Activated B cell treated with CpG ODN at 0.5 μM for 24 hours (primary cell): Measurements from ENCODE around the gene ABCC2. TPM values are rescaled to one million over a fixed set of nuclear protein-coding genes. Genes with fewer than 3 reads are reported as not detected.

Source experiments
- ATAC-seq: fragments of 200-7000 bp; cut with Tn5 transposase; one replicate; pipeline ENCODE4 v1.10.0; 2021; ENCODE audit warnings: low read depth, mild to moderate bottlenecking, moderate library complexity
- CTCF ChIA-PET: fragments of 350-600 bp; sonication (Branson Sonifier 250); formaldehyde crosslinking; loops from one replicate; lab custom pipeline; 2021; ENCODE audit warnings: antibody characterized with exemption; lab: Charles Lee
- POLR2A ChIA-PET: fragments of 350-600 bp; sonication (Branson Sonifier 250); formaldehyde crosslinking; loops from one replicate; lab custom pipeline; 2021; ENCODE audit warnings: antibody characterized with exemption; lab: Charles Lee
- DNase-seq: peaks from one replicate; pipeline ENCODE4 v3.0.0; 2022
- H3K27ac Mint-ChIP-seq: one replicate; pipeline ENCODE4 v1.8.0; 2020; ENCODE audit warnings: mixed read lengths
- H3K27me3 Mint-ChIP-seq: one replicate; pipeline ENCODE4 v1.8.0; 2021; ENCODE audit warnings: mixed read lengths
- H3K36me3 Mint-ChIP-seq: one replicate; pipeline ENCODE4 v1.8.0; 2021; ENCODE audit warnings: low read depth, mixed read lengths
- H3K4me1 Mint-ChIP-seq: one replicate; pipeline ENCODE4 v1.8.0; 2021; ENCODE audit warnings: mixed read lengths
- H3K4me3 Mint-ChIP-seq: one replicate; pipeline ENCODE4 v1.8.0; 2020; ENCODE audit warnings: mild to moderate bottlenecking, mixed read lengths
- H3K9me3 Mint-ChIP-seq: one replicate; pipeline ENCODE4 v1.8.0; 2020; ENCODE audit warnings: mixed read lengths
- intact Hi-C: fragments of 100-400 bp; cut with micrococcal nuclease; formaldehyde crosslinking; loops from one replicate; pipeline ENCODE4 v1.15.1; 2024
- total RNA-seq: library from RNA; stranded (reverse); gene quantifications from 2 replicates; pipeline ENCODE4 v1.2.3, GENCODE V29; 2022
- TF ChIP-seq, protein P1 (sequence below): fragments of 200-600 bp; IDR thresholded peaks from one replicate; pipeline ENCODE4 v1.8.0; 2022; ENCODE audit warnings: antibody characterized with exemption, mild to moderate bottlenecking

ABCC2 gene
- total RNA-seq, 1 donor from 2014 or later, result 4.0 TPM

DNA sequence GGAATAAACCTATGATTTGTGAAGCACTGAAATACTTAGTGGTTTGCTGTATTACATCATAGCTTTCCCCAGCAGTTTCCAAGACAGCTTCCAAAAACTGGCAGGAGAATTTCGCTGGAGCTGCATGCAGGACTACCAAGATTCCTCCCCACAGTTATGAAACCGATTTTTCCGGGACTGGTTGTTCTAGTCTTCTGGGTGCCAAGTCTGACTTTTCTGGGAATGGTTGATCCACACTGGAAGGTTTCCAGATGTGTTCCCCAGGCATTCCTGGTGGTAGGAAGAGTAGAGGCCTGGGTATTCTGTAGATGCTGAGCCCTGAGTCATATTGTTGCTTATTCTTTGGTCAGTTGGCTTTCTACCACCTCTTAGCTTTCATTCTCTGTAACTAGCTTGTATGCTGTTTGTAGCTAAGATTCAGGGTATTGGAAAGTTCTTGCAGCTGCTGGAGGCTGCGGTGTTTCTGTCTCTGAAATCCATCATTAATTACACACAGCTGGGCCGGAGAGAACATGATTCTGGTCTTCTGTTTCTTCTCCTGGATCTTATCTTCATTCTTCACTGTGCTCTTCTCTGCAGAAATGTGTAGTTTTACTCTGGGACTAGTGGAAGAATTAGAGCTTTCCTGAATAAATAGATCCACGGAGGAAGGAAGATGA lies 6.3 kb downstream of the ABCC2 start:
- ChIA-PET POLR2A (no interaction called here), CTCF (no interaction called here)
- ATAC-seq (no peak), DNase-seq (no peak)
- no peaks in the 10 kb centered on the region for H3K4me1 Mint-ChIP-seq
- H3K4me3 Mint-ChIP-seq, result no peak overlapping the region
- TF ChIP-seq, protein P1, sequence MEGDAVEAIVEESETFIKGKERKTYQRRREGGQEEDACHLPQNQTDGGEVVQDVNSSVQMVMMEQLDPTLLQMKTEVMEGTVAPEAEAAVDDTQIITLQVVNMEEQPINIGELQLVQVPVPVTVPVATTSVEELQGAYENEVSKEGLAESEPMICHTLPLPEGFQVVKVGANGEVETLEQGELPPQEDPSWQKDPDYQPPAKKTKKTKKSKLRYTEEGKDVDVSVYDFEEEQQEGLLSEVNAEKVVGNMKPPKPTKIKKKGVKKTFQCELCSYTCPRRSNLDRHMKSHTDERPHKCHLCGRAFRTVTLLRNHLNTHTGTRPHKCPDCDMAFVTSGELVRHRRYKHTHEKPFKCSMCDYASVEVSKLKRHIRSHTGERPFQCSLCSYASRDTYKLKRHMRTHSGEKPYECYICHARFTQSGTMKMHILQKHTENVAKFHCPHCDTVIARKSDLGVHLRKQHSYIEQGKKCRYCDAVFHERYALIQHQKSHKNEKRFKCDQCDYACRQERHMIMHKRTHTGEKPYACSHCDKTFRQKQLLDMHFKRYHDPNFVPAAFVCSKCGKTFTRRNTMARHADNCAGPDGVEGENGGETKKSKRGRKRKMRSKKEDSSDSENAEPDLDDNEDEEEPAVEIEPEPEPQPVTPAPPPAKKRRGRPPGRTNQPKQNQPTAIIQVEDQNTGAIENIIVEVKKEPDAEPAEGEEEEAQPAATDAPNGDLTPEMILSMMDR, result no peak
- H3K27me3 Mint-ChIP-seq, result no peaks in the 10 kb centered on the region
- intact Hi-C loops, result no loop called here
- H3K27ac Mint-ChIP-seq, result no peak overlapping the region
- H3K9me3 Mint-ChIP-seq, result no peaks in the 10 kb centered on the region
- peaks cover 5% of the 10 kb centered on the region for H3K36me3 Mint-ChIP-seq

DNA sequence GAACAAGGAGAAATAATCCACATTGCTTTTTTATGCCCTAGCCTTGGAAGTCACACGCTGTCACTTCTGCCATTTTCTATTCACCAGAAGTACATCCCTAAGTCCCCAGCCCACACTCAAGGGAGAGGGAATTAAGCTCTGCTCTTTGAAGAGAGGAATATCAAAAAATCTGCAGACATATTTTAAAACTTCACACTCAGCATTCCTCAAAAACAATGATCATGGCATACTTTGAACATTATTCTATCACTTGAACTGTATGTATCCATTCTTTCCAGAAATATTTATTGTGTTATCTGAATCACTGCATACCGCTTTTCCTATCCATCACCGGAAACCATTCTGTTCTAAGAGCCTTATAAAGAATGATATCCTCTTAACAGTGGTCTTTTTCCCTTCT lies 9.4 kb downstream of the ABCC2 start:
- H3K36me3 Mint-ChIP-seq, result peaks cover 10% of the 10 kb centered on the region

DNA sequence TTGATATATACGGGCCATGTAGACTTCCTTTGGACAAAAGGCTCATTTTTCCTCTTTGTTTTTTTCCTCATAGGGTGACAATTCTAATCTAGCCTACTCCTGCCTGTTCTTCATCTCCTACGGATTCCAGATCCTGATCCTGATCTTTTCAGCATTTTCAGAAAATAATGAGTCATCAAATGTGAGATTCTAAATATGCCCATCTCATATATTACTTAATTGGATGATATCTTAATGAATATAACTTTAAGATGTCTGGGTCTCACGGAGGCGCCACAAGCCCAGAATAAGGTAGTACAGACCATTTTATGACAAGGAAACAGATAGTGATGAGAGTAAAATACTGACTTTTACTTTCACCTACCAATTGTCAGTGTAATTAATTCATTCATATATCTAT lies 11.4 kb downstream of the ABCC2 start:
- H3K27me3 Mint-ChIP-seq, result no peaks in the 10 kb centered on the region
- POLR2A ChIA-PET, result no interaction called here
- CTCF ChIA-PET, result no interaction called here
- H3K4me3 Mint-ChIP-seq, result no peak overlapping the region
- intact Hi-C loops, result no loop called here
- no peaks in the 10 kb centered on the region for H3K4me1 Mint-ChIP-seq
- no peaks in the 10 kb centered on the region for H3K9me3 Mint-ChIP-seq
- ATAC-seq (no peak), DNase-seq (no peak)
- peaks cover 8% of the 10 kb centered on the region for H3K36me3 Mint-ChIP-seq
- no peak overlapping the region for H3K27ac Mint-ChIP-seq
- TF ChIP-seq, protein P1, result no peak

More for the DNA sequence above, 9.4 kb downstream of the ABCC2 start:
- H3K4me3 Mint-ChIP-seq, result no peak overlapping the region
- no peaks in the 10 kb centered on the region for H3K4me1 Mint-ChIP-seq
- intact Hi-C loops, result no loop called here
- no peaks in the 10 kb centered on the region for H3K27me3 Mint-ChIP-seq
- POLR2A ChIA-PET, result no interaction called here
- H3K9me3 Mint-ChIP-seq, result no peaks in the 10 kb centered on the region
- TF ChIP-seq, protein P1, result no peak
- ATAC-seq, result no peak
- CTCF ChIA-PET, result no interaction called here
- no peak for DNase-seq
- no peak overlapping the region for H3K27ac Mint-ChIP-seq

DNA sequence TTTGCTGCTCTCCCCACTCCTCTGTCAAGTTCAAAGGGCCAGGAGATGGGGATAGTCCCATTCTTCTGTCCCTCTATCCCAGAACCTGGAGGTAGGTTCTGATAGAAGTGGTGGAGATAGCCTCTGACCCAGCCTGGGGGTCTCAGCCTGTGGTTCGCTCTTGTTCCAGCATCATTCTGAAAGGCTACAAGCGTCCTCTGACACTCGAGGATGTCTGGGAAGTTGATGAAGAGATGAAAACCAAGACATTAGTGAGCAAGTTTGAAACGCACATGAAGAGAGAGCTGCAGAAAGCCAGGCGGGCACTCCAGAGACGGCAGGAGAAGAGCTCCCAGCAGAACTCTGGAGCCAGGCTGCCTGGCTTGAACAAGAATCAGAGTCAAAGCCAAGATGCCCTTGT lies 14.5 kb downstream of the ABCC2 start:
- Mint-ChIP-seq H3K4me1 (no peaks in the 10 kb centered on the region), H3K9me3 (no peaks in the 10 kb centered on the region), H3K4me3 (no peak overlapping the region), H3K27me3 (no peaks in the 10 kb centered on the region), H3K27ac (no peak overlapping the region), H3K36me3 (peaks cover 8% of the 10 kb centered on the region)
- ATAC-seq, result no peak
- TF ChIP-seq, protein P1, result no peak
- intact Hi-C loops, result no loop called here
- CTCF ChIA-PET, result no interaction called here
- DNase-seq, result no peak
- POLR2A ChIA-PET, result no interaction called here

DNA sequence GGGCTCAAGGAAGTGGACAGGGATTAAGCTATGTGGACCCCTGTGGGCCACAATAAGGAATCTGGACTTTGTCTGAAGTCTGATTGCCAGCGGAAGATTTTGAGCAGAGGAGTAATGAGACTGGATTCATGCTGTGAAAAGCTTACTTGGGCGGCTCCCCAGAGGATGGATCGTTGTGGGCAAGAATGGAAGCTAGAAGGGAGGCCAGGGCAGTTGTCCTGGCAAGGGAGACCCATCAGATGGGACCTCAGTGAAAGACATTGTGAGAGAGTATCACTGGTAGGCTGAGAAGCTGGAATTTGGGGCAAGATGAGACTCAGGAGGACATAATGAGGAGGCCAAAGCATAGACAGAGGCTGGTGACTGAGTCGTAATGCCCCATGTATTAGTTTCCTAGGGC lies 15.6 kb downstream of the ABCC2 start:
- Mint-ChIP-seq H3K9me3 (no peaks in the 10 kb centered on the region), H3K27me3 (no peaks in the 10 kb centered on the region), H3K36me3 (peaks cover 8% of the 10 kb centered on the region), H3K4me3 (no peak overlapping the region), H3K4me1 (no peaks in the 10 kb centered on the region), H3K27ac (no peak overlapping the region)
- intact Hi-C loops, result no loop called here
- TF ChIP-seq, protein P1, result no peak
- DNase-seq, result no peak
- ChIA-PET CTCF (interaction anchor here (1.5 kb wide), 1 partner anchor 48 kb away, joined by 5 read pairs; no protein-coding TSS in a partner anchor), POLR2A (no interaction called here)
- no peak for ATAC-seq
